HepG2 (cell line): ENCODE measurements around the gene SLC2A6. TPM values are rescaled to one million over a fixed set of nuclear protein-coding genes. Genes with fewer than 3 reads are reported as not detected.

ENCODE experiments used
- CENPT ChIP-seq: sonication (generic); formaldehyde crosslinking; IDR thresholded peaks from 2 replicates; pipeline ENCODE4 v1.8.0; 2022; ENCODE audit warnings: low read depth, mild to moderate bottlenecking, moderate library complexity, missing genetic modification reagents
- CTCF ChIP-seq: sonication (generic); formaldehyde crosslinking; IDR thresholded peaks from 2 replicates; pipeline ENCODE4 v1.5.0; 2020; ENCODE audit warnings: mild to moderate bottlenecking, missing genetic modification reagents, moderate library complexity
- DMAP1 ChIP-seq: IDR thresholded peaks from 2 replicates; pipeline ENCODE4 v1.6.1; 2016
- EHMT2 ChIP-seq: fragments of 200-600 bp; sonication (generic); IDR thresholded peaks from 2 replicates; pipeline ENCODE4 v1.7.0; 2017; ENCODE audit warnings: antibody characterized with exemption, low read depth, low read length, borderline replicate concordance
- FOXO1 ChIP-seq: sonication (generic); formaldehyde crosslinking; IDR thresholded peaks from 2 replicates; pipeline ENCODE4 v1.4.0; 2020; ENCODE audit warnings: missing genetic modification reagents
- JUN ChIP-seq: sonication (generic); formaldehyde crosslinking; IDR thresholded peaks from 2 replicates; pipeline ENCODE4 v1.4.0; 2020; ENCODE audit warnings: mild to moderate bottlenecking, missing genetic modification reagents
- KDM2A ChIP-seq: sonication (generic); formaldehyde crosslinking; IDR thresholded peaks from 2 replicates; pipeline ENCODE4 v1.4.0; 2020; ENCODE audit warnings: low read depth, missing genetic modification reagents, borderline replicate concordance
- MED8 ChIP-seq: sonication (generic); formaldehyde crosslinking; IDR thresholded peaks from 2 replicates; pipeline ENCODE4 v1.8.1; 2023; ENCODE audit warnings: mild to moderate bottlenecking, missing genetic modification reagents; ENCODE audit not compliant: insufficient replicate concordance
- MEF2D ChIP-seq: sonication (generic); formaldehyde crosslinking; IDR thresholded peaks from 2 replicates; pipeline ENCODE4 v1.5.1; 2020; ENCODE audit warnings: mild to moderate bottlenecking, missing genetic modification reagents
- MIER2 ChIP-seq: IDR thresholded peaks from 2 replicates; pipeline ENCODE4 v1.6.1; 2016; ENCODE audit warnings: missing biosample characterization, missing genetic modification reagents
- PRDM10 ChIP-seq: sonication (generic); formaldehyde crosslinking; IDR thresholded peaks from 2 replicates; pipeline ENCODE4 v1.4.0; 2020; ENCODE audit warnings: low read depth, missing genetic modification reagents
- RAD21 ChIP-seq: fragments of 450-650 bp; formaldehyde crosslinking; IDR thresholded peaks from 2 replicates; pipeline ENCODE4 v1.5.0; 2020; ENCODE audit warnings: mild to moderate bottlenecking
- SMYD3 ChIP-seq: sonication (generic); formaldehyde crosslinking; IDR thresholded peaks from 2 replicates; pipeline ENCODE4 v1.8.1; 2023; ENCODE audit warnings: mild to moderate bottlenecking, missing genetic modification reagents
- TCF12 ChIP-seq, 2 experiments: fragments of 450-650 bp in 1 of 2; sonication (generic) in 1 of 2; formaldehyde crosslinking in 1 of 2; IDR thresholded peaks; 2 replicates each; pipeline versions ENCODE4 v1.6.1 to v1.8.0; 2017 to 2022; ENCODE audit warnings: antibody characterized with exemption in 1 of 2, mild to moderate bottlenecking in 1 of 2, missing genetic modification reagents in 1 of 2, moderate library complexity in 1 of 2
- ZNF615 ChIP-seq: sonication (generic); formaldehyde crosslinking; IDR thresholded peaks from 2 replicates; pipeline ENCODE4 v1.5.0; 2020; ENCODE audit warnings: mild to moderate bottlenecking, missing genetic modification reagents, borderline replicate concordance
- ZNF761 ChIP-seq: sonication (generic); formaldehyde crosslinking; conservative IDR thresholded peaks from 2 replicates; pipeline ENCODE4 v1.4.0; 2020; ENCODE audit warnings: mild to moderate bottlenecking, missing genetic modification reagents
- polyA plus RNA-seq, 8 experiments: library from polyadenylated mRNA; depleted of rRNA in 3 of 8; stranded (reverse) in 7 of 8; unstranded in 1 of 8; fragments of >200 nt; fragmentation: Illumina TruSeq in 4 of 8; extraction: Trizol in 4 of 8; gene quantifications; 2 replicates each; pipeline versions ENCODE4 v1.2.1 to v1.2.3, GENCODE V29; 2011 to 2016; ENCODE audit warnings: low read depth in 4 of 8, missing spikeins in 1 of 8, mixed read lengths in 1 of 8; ENCODE audit not compliant: insufficient read depth in 1 of 8
- total RNA-seq, 5 experiments: library from RNA; depleted of rRNA; stranded (reverse); fragments of >200 nt; fragmentation: Illumina TruSeq; extraction: Trizol; gene quantifications; 2 replicates each; pipeline ENCODE4 v1.2.3, GENCODE V29; 2016; ENCODE audit warnings: low read depth in 1 of 5
- TF ChIP-seq, protein P1 (sequence below): fragments of 450-650 bp; IDR thresholded peaks from 2 replicates; pipeline ENCODE4 v1.6.1; 2016
- TF ChIP-seq, protein P2 (sequence below): sonication (generic); formaldehyde crosslinking; IDR thresholded peaks from 2 replicates; pipeline ENCODE4 v1.4.0; 2020; ENCODE audit warnings: missing genetic modification reagents

Gene SLC2A6
- total and polyA plus RNA-seq, 2 of the 13 experiments (the other 11 are each of a cell fraction or from before 2014, with no cell fraction given), result 4.1 to 15.0 TPM

DNA sequence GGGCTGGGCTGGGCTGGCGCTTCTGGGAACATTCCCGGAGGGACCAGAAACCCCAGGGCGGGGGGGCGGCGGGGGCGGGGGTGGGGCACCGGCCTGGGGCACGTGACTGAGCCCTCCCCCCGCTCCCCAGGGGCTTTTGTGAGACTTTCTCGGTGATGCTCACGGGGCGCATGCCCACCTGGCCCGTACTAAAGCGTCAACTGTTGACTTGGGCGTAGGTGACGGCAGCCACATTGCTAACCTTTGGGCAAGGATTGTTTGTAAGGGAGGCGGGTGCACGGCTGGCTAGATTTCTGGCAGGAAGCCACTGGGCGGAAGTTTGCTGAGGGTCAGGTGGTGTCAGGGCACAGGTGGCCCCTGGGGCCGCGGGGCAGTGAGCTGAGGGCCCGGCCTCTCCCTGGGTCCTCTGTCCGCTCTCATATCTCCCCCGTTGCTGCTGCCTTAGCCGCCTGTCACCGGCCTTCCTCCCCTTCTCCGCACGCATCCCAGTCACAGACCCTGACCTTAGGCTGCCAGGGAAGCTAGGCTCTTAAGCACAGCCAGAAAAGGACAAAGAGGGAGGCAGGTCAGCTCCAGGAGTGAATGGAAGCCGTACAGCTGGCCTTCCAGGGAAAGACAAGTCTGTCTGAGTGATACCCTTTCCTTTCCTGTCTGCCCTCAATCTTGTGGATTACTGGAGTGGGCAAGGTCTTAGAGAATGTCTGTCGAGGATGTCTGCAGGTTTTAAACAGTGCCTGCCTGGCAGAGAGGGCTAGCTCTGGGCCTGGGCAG lies 18.3 kb downstream of the SLC2A6 start (continued):
- TF ChIP-seq PRDM10 (no peak), CENPT (CRISPR knock-in tag) (no peak), DMAP1 (CRISPR knock-in tag) (peak; percentile 63; the same call in 1 of the 2 replicates), KDM2A (CRISPR knock-in tag) (0 out of 2 replicates have a peak, but pooled peaks have one; percentile 10), MEF2D (CRISPR knock-in tag) (peak; percentile 87), JUN (CRISPR knock-in tag) (no peak), FOXO1 (CRISPR knock-in tag) (peak; percentile 56; the same call in 1 of the 2 replicates), SMYD3 (no peak), CTCF (CRISPR knock-in tag) (peak; percentile 10; the same call in 1 of the 2 replicates), EHMT2 (no peak), ZNF615 (CRISPR knock-in tag) (no peak), MED8 (CRISPR knock-in tag) (peak; percentile 34), RAD21 (CRISPR knock-in tag) (peak; percentile 37), TCF12 (IDR thresholded peaks at IDR 0.05) (no peak), TCF12 (CRISPR knock-in tag; IDR thresholded peaks at IDR 0.05) (peak; percentile 75), MIER2 (no peak), ZNF761 (CRISPR knock-in tag) (0 out of 2 replicates have a peak, but pooled peaks have one; percentile 52)
- TF ChIP-seq, protein P1, sequence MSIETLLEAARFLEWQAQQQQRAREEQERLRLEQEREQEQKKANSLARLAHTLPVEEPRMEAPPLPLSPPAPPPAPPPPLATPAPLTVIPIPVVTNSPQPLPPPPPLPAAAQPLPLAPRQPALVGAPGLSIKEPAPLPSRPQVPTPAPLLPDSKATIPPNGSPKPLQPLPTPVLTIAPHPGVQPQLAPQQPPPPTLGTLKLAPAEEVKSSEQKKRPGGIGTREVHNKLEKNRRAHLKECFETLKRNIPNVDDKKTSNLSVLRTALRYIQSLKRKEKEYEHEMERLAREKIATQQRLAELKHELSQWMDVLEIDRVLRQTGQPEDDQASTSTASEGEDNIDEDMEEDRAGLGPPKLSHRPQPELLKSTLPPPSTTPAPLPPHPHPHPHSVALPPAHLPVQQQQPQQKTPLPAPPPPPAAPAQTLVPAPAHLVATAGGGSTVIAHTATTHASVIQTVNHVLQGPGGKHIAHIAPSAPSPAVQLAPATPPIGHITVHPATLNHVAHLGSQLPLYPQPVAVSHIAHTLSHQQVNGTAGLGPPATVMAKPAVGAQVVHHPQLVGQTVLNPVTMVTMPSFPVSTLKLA, result peak; percentile 59
- TF ChIP-seq, protein P2, sequence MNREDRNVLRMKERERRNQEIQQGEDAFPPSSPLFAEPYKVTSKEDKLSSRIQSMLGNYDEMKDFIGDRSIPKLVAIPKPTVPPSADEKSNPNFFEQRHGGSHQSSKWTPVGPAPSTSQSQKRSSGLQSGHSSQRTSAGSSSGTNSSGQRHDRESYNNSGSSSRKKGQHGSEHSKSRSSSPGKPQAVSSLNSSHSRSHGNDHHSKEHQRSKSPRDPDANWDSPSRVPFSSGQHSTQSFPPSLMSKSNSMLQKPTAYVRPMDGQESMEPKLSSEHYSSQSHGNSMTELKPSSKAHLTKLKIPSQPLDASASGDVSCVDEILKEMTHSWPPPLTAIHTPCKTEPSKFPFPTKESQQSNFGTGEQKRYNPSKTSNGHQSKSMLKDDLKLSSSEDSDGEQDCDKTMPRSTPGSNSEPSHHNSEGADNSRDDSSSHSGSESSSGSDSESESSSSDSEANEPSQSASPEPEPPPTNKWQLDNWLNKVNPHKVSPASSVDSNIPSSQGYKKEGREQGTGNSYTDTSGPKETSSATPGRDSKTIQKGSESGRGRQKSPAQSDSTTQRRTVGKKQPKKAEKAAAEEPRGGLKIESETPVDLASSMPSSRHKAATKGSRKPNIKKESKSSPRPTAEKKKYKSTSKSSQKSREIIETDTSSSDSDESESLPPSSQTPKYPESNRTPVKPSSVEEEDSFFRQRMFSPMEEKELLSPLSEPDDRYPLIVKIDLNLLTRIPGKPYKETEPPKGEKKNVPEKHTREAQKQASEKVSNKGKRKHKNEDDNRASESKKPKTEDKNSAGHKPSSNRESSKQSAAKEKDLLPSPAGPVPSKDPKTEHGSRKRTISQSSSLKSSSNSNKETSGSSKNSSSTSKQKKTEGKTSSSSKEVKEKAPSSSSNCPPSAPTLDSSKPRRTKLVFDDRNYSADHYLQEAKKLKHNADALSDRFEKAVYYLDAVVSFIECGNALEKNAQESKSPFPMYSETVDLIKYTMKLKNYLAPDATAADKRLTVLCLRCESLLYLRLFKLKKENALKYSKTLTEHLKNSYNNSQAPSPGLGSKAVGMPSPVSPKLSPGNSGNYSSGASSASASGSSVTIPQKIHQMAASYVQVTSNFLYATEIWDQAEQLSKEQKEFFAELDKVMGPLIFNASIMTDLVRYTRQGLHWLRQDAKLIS, result no peak
